IMR-90 (cell line): Measurements from ENCODE around the gene PCED1B. TPM values are rescaled to one million over a fixed set of nuclear protein-coding genes. Genes with fewer than 3 reads are reported as not detected.
A peak's percentile ranks its signal among the peaks of the same experiment; 100 is the strongest.

Source experiments
- ATAC-seq: fragments of 200-7000 bp; cut with Tn5 transposase; 2 replicates; pipeline ENCODE4 v1.9.1; 2020; ENCODE audit warnings: low read depth, mild to moderate bottlenecking, moderate library complexity
- BruUV-seq: library from RNA; stranded (reverse); fragments of 400-500 nt; replicated peaks from 2 replicates; lab custom pipeline; 2021; lab: Mats Ljungman, UMichigan
- CTCF ChIA-PET: fragments of 300-600 bp; formaldehyde crosslinking; extraction: SDS; loops from one replicate; lab custom pipeline; 2021; ENCODE audit warnings: antibody characterized with exemption; lab: Yijun Ruan, JAX
- POLR2A ChIA-PET: fragments of 300-600 bp; sonication (Branson Sonifier 250); formaldehyde crosslinking; loops from one replicate; lab custom pipeline; 2022; ENCODE audit warnings: antibody characterized with exemption; ENCODE audit not compliant: unreplicated experiment; lab: Charles Lee
- DNase-seq: peaks from one replicate; pipeline ENCODE4 v3.0.0; 2013
- H2AFZ ChIP-seq: replicated peaks from 2 replicates; pipeline ENCODE3; 2013; ENCODE audit warnings: low read length, mild to moderate bottlenecking; ENCODE audit not compliant: poor library complexity
- H2AK5ac ChIP-seq: 2 replicates; pipeline ENCODE4 v1.6.1; 2013; ENCODE audit warnings: low read depth, low read length, inconsistent platforms
- H2AK9ac ChIP-seq: replicated peaks from 2 replicates; pipeline ENCODE3; 2013; ENCODE audit warnings: mild to moderate bottlenecking, low read depth, low read length, moderate library complexity; ENCODE audit not compliant: poor library complexity
- H2BK120ac ChIP-seq: 2 replicates; pipeline ENCODE4 v1.6.1; 2013; ENCODE audit warnings: low read depth, low read length, inconsistent platforms
- H2BK15ac ChIP-seq: 3 replicates; pipeline ENCODE4 v1.6.1; 2013; ENCODE audit warnings: low read depth, low read length, inconsistent platforms
- H2BK20ac ChIP-seq: 2 replicates; pipeline ENCODE4 v1.6.1; 2013; ENCODE audit warnings: low read depth, mild to moderate bottlenecking, inconsistent platforms, low read length, moderate library complexity
- H2BK5ac ChIP-seq: 2 replicates; pipeline ENCODE4 v1.6.1; 2013; ENCODE audit warnings: mild to moderate bottlenecking, low read depth, low read length, inconsistent platforms; ENCODE audit not compliant: poor library complexity, severe bottlenecking
- H3K14ac ChIP-seq: replicated peaks from 2 replicates; pipeline ENCODE4 v1.6.1; 2013; ENCODE audit warnings: low read depth, low read length, inconsistent platforms
- H3K18ac ChIP-seq: 2 replicates; pipeline ENCODE4 v1.6.1; 2013; ENCODE audit warnings: low read depth, low read length, control low read depth
- H3K23ac ChIP-seq: 2 replicates; pipeline ENCODE4 v1.6.1; 2013; ENCODE audit warnings: low read depth, low read length, inconsistent platforms
- H3K27ac ChIP-seq: 2 replicates; pipeline ENCODE4 v1.5.1; 2013; ENCODE audit warnings: mild to moderate bottlenecking, control low read depth, low read length; ENCODE audit not compliant: insufficient read depth
- H3K27me3 ChIP-seq: 2 replicates; pipeline ENCODE4 v1.6.1; 2013; ENCODE audit warnings: low read length; ENCODE audit not compliant: control insufficient read depth, insufficient read depth
- H3K36me3 ChIP-seq: 2 replicates; pipeline ENCODE4 v1.6.1; 2013; ENCODE audit warnings: low read length, mixed read lengths; ENCODE audit not compliant: control insufficient read depth, insufficient read depth
- H3K4ac ChIP-seq: 2 replicates; pipeline ENCODE4 v1.6.1; 2013; ENCODE audit warnings: low read depth, low read length, inconsistent platforms
- H3K4me1 ChIP-seq: 2 replicates; pipeline ENCODE4 v1.6.1; 2013; ENCODE audit warnings: low read length, mixed read lengths; ENCODE audit not compliant: control insufficient read depth, insufficient read depth
- H3K4me2 ChIP-seq: 2 replicates; pipeline ENCODE4 v1.6.1; 2013; ENCODE audit warnings: low read depth, mild to moderate bottlenecking, control low read depth, low read length, moderate library complexity
- H3K4me3 ChIP-seq: 2 replicates; pipeline ENCODE4 v1.5.1; 2013; ENCODE audit warnings: low read depth, mild to moderate bottlenecking, control low read depth, low read length, moderate library complexity; ENCODE audit not compliant: insufficient read depth
- H3K56ac ChIP-seq: 2 replicates; pipeline ENCODE4 v1.6.1; 2013; ENCODE audit warnings: low read length, inconsistent platforms; ENCODE audit not compliant: insufficient read depth; ENCODE audit errors: extremely low read depth
- H3K79me1 ChIP-seq, 2 experiments: 2 replicates each; pipeline ENCODE4 v1.6.1; 2013; ENCODE audit warnings: low read length in 2 of 2, inconsistent platforms in 1 of 2, low read depth in 1 of 2
- H3K9ac ChIP-seq: 2 replicates; pipeline ENCODE4 v1.6.1; 2013; ENCODE audit warnings: low read depth, low read length, control low read depth
- H3K9me1 ChIP-seq: 2 replicates; pipeline ENCODE4 v1.6.1; 2013; ENCODE audit warnings: low read length, inconsistent platforms; ENCODE audit not compliant: insufficient read depth
- H3K9me3 ChIP-seq: 2 replicates; pipeline ENCODE4 v1.6.1; 2013; ENCODE audit warnings: low read length; ENCODE audit not compliant: control insufficient read depth, insufficient read depth
- H4K20me1 ChIP-seq: 2 replicates; pipeline ENCODE4 v1.6.1; 2013; ENCODE audit warnings: low read length, inconsistent platforms; ENCODE audit not compliant: insufficient read depth
- H4K5ac ChIP-seq: 2 replicates; pipeline ENCODE4 v1.6.1; 2013; ENCODE audit warnings: mild to moderate bottlenecking, low read depth, low read length, control low read depth
- H4K8ac ChIP-seq, 2 experiments: 2 replicates each; pipeline ENCODE4 v1.6.1; 2013; ENCODE audit warnings: low read depth in 2 of 2, low read length in 2 of 2, control low read depth in 1 of 2, inconsistent platforms in 1 of 2
- H4K91ac ChIP-seq: 2 replicates; pipeline ENCODE4 v1.6.1; 2013; ENCODE audit warnings: low read depth, low read length, inconsistent platforms; ENCODE audit not compliant: insufficient read depth
- CEBPB ChIP-seq: IDR thresholded peaks from 2 replicates; pipeline ENCODE4 v1.6.1; 2012; ENCODE audit warnings: low read depth, low read length, improper control_type of control experiment
- POLR2A ChIP-seq: IDR thresholded peaks from 2 replicates; pipeline ENCODE4 v1.6.1; 2012; ENCODE audit warnings: mild to moderate bottlenecking, low read depth, low read length
- RAD21 ChIP-seq: IDR thresholded peaks from 2 replicates; pipeline ENCODE4 v1.6.1; 2012; ENCODE audit warnings: low read length, improper control_type of control experiment
- SMC3 ChIP-seq: fragments of 150-350 bp; IDR thresholded peaks from 2 replicates; pipeline ENCODE4 v1.6.1; 2016; ENCODE audit warnings: low read depth, mild to moderate bottlenecking, antibody characterized with exemption, low read length, moderate library complexity
- WGBS, 2 experiments: methylation state at CpG; one replicate each; pipeline versions ENCODE4 v1.1.5 to v1.1.7; 2013; ENCODE audit warnings: missing lambda C conversion rate in 2 of 2; ENCODE audit not compliant: insufficient read length in 1 of 2; ENCODE audit errors: extremely low coverage in 2 of 2; 5-methylcytosine and 5-hydroxymethylcytosine counted together
- dilution Hi-C: fragments of 300-500 bp; cut with HindIII; formaldehyde crosslinking; loops from one replicate; pipeline ENCODE4 v1.14.3; 2018; ENCODE audit warnings: low sequenced_read_pairs; ENCODE audit not compliant: unreplicated experiment
- in situ Hi-C: fragments of 300-500 bp; cut with MboI; formaldehyde crosslinking; loops from 3 replicates; pipeline ENCODE4 v1.14.3; 2019; ENCODE audit warnings: low sequenced_read_pairs, inconsistent platforms, mixed read lengths
- intact Hi-C: fragments of 100-400 bp; cut with micrococcal nuclease; formaldehyde crosslinking; loops from 2 replicates; pipeline ENCODE4 v1.10.0; 2022
- polyA plus RNA-seq, 3 experiments: library from polyadenylated mRNA; depleted of rRNA; stranded (reverse); fragments of >200 nt; gene quantifications; 2 replicates each; pipeline ENCODE4 v1.2.3, GENCODE V29; 2012; ENCODE audit warnings: low replicate concordance in 1 of 3
- total RNA-seq: library from RNA; depleted of rRNA; stranded (reverse); fragments of >200 nt; gene quantifications from 2 replicates; pipeline ENCODE4 v1.2.3, GENCODE V29; 2012

The PCED1B gene
- total and polyA plus RNA-seq, 2 of the 4 experiments (the other 2 are of a cell fraction), result 0.36 to 2.6 TPM

- 0 out of 2 replicates have a peak overlapping the region, but pooled peaks have one; percentile 4 for H3K23ac ChIP-seq
- no TSS peak for BruUV-seq
- H3K27me3 ChIP-seq, result no peaks in the 10 kb centered on the region
- no peak overlapping the region for H4K91ac ChIP-seq
- ChIA-PET CTCF (interaction anchor here (1.2 to 1.3 kb wide), 2 partner anchors 12 to 18 kb away, joined by 3 to 5 read pairs; no protein-coding TSS in a partner anchor), POLR2A (no interaction called here)
- no peaks in the 10 kb centered on the region for H3K36me3 ChIP-seq
- H3K4me2 ChIP-seq, result peak overlapping the region; percentile 2; the same call in 1 of the 2 replicates
- peaks cover 0 to 6% of the 10 kb centered on the region in 2 experiments; a peak in 1 of 4 replicates for H3K79me1 ChIP-seq
- H3K9me1 ChIP-seq, result peaks cover 8% of the 10 kb centered on the region
- H2AFZ ChIP-seq, result no peak overlapping the region
- dilution Hi-C loops, result no loop called here
- no peak overlapping the region for H3K56ac ChIP-seq
- no peak overlapping the region for H3K9ac ChIP-seq
- peak overlapping the region; percentile 27; the same call in 1 of the 2 replicates for H4K5ac ChIP-seq
- H3K4me3 ChIP-seq, result no peak overlapping the region
- peak overlapping the region; percentile 29; the same call in 1 of the 2 replicates for H2BK120ac ChIP-seq
- WGBS, 2 experiments, result no CpG with 5 or more reads among the region's 3 CpGs
- H3K27ac ChIP-seq, result no peak overlapping the region
- H3K4me1 ChIP-seq, result peaks cover 16% of the 10 kb centered on the region
- in situ Hi-C loops, result no loop called here
- H3K18ac ChIP-seq, result peak overlapping the region; percentile 45
- H3K14ac ChIP-seq, result no peak overlapping the region; the same call in 1 of the 2 replicates
- ATAC-seq (no peak), DNase-seq (no peak)
- peak overlapping the region; percentile 28; the same call in 1 of the 2 replicates for H2AK5ac ChIP-seq
- no peaks in the 10 kb centered on the region for H3K9me3 ChIP-seq
- no peak overlapping the region; the same call in 1 of the 2 replicates for H2BK20ac ChIP-seq
- no peaks in the 10 kb centered on the region for H4K20me1 ChIP-seq
- peak overlapping the region; percentile 3; the same call in 1 of the 2 replicates for H3K4ac ChIP-seq
- no peak overlapping the region for H2AK9ac ChIP-seq
- TF ChIP-seq RAD21 (no peak), CEBPB (no peak), SMC3 (no peak), POLR2A (no peak)
- no peak overlapping the region; the same call in 2 of the 3 replicates for H2BK15ac ChIP-seq
- peak overlapping the region in 1 of 2 experiments; percentile 41; a peak in 2 of 4 replicates for H4K8ac ChIP-seq
- intact Hi-C loops, result no loop called here
- H2BK5ac ChIP-seq, result peak overlapping the region; percentile 70
Observed at GRCh38 chr12:47189728-47190127, 110.3 kb downstream of the PCED1B start.
